Stimulated activated naive CD4-positive, alpha-beta T cell (primary cell): Measurements from ENCODE around the gene POLR2J.

ENCODE experiments used
- DNase-seq, 6 experiments: peaks; one replicate each; lab custom pipeline; 2025; lab: John Stamatoyannopoulos, UW

POLR2J gene

DNA sequence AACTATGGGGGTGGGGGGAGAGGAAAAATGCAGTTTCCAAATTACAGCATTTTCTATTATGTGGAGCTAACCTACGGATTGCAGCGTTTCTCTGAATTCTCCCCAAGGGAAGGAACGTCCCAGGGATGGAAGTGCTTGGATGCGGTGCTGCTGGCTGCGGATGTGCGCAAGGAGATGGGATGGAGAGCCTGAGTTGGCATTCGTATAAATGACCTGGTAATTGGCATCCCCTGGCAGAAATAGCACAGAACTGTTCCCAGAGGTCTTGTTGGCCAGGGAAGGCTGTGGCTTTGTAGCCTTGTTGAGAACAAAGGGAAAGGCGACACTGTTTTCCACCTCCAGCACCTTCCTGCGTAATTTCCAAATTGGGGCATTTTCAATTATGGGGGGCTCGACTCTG, 42.6 kb downstream of the POLR2J start:
- DNase-seq = no peak

- peak in 3 of 6 experiments; percentile 10 to 34 (median 20) for DNase-seq
Measured at GRCh38 chr7:102434039-102434486, 44.7 kb downstream of the POLR2J start.

- peak; percentile 55 to 82 (median 80) for DNase-seq
Measured at GRCh38 chr7:102433219-102434038, 45.3 kb downstream of the POLR2J start, which contains the start of gene ORAI2. Gene ORAI2, plus strand, starts transcription at chr7:102433575. Its CDS starts 5,382 bp downstream, at chr7:102438957.

GRCh38 chr7:102432442-102433218, 46.1 kb downstream of the POLR2J start:
- peak in 4 of 6 experiments; percentile 25 to 53 (median 51) for DNase-seq

- DNase-seq = peak; percentile 53 to 74 (median 66)
Measured at GRCh38 chr7:102431617-102432298, 47.0 kb downstream of the POLR2J start.

DNA sequence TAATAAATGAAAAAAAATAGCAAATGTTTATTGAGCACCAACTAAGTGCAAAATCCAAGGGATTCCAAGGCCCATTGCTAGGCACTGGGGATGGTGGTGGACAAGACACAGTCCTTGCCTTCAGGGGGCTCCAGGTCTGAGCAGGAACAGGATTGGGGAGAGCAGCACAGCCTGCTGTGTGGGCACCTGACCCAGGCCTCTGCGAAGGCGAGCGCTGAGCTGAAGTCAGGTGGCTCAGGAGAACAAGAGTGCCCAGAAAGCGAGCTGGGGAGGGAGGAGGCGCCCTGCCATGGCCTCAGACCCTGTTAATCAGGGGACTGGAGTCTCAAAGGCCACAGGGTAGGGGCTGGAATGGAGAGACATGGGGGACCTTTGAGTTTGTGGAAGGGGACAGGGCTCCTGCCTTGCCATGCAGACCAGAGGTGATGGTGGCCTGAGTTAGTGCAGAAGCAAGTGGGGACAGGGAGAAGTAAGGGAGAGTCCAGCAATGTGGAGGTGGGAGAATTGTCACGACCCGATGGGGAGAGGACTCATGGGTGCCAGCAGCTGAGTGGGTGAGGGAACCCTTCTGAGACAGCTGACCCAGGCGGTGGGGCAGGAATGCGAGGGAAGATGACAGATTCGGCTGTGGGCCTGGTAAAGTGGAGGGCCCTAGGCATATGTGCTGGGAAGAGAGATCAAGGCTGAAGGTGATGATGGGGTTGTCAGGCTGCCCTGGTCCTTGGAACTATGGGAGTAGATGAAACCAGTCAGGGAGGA, 49.4 kb downstream of the POLR2J start:
- no peak for DNase-seq

GRCh38 chr7:102427019-102427405, 51.7 kb downstream of the POLR2J start:
- DNase-seq = no peak

DNA sequence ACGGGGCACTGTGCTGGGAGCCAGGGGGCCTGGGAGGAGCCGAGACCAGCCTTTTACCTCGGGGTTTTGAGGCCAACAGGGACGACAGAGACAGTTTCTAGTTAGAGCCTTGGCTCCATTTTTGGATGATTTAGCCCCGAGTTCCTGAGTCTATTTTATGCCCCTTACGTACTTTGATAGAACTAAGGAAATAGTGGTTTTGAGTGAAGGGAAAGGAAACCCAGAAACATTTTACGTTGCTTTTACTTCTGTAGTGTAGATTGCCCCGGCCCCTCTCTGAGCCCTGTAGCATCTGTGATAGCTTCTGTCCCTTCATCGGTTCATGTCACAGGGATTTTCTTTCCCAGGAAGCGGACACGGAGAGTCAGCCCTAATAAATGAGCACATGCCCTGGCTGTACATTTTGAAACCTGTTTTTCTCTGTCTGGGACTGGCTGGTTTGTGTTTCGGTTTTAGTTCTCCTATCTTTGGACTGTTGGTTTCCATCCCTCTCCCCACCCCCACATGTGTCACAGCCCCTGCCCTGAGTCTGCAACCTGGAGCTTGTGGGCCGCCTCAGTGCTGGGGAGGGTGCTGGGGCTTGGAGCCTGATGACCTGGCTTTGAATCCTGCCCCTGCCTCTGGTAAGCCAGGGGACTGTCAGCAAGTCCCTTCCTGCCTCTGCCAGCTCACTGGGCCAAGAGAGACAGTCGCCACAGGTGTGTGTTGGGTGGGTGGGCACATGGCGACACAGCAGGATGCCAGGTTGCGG, 52.3 kb downstream of the POLR2J start:
- peak; percentile 40 to 85 (median 62) for DNase-seq

- peak; percentile 71 to 85 (median 78) for DNase-seq
Measured at GRCh38 chr7:102425639-102426267, 53.0 kb downstream of the POLR2J start.

DNA sequence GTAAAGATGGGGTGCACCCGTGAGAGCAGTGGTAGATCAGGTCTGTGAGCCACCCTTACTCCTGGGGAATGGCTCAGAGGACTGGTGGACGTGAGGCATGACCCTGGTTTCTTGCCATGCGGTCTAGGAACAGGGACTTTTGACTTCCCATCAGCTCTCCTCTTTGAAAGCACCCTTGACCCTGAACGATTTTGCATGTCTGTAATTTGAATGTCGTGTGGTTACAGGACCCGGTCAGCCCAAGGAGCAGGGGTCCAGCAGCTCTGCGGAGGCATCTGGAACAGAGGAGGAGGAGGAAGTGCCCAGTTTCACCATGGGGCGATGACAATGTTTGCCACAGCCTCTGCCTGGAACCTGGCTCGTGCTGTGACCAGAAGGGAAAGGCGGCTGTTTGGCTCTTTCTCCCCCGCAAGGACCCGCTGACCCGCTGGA, 53.9 kb downstream of the POLR2J start:
- no peak for DNase-seq

DNA sequence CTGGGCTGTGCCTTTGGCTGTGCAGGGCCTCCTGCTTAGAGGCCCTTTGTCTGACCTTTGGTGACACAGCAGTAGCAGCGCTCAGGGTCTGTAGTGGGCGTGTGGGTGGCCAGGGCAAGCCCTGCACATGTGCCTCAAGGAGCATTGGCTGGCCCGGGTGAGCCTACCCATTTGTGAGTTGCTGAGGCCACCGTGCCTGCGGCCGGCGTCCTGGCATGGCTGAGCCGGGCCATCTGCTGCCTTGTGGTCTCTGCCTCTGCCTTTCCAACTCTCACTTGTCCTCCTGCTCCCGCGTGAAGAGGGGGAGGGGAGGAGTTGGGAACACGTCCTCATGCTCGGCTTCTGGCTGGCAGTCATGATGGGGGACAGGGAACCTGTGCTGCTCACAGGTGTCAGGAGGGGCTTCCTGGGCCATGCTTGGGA, 54.6 kb downstream of the POLR2J start:
- DNase-seq = no peak
